Myocyte (in vitro differentiated cells): Measurements from ENCODE around the gene HOXD12. TPM values are rescaled to one million over a fixed set of nuclear protein-coding genes. Genes with fewer than 3 reads are reported as not detected.

ENCODE experiments used
- DNase-seq: peaks from one replicate; pipeline ENCODE4 v3.0.0-alpha.2; 2012; ENCODE audit warnings: low read depth
- total RNA-seq: library from RNA; depleted of rRNA; stranded (reverse); fragments of >200 nt; gene quantifications from 2 replicates; pipeline ENCODE4 v1.2.3, GENCODE V29; 2014

The HOXD12 gene
- total RNA-seq, 1 donor from 2014 or later: not detected

DNA sequence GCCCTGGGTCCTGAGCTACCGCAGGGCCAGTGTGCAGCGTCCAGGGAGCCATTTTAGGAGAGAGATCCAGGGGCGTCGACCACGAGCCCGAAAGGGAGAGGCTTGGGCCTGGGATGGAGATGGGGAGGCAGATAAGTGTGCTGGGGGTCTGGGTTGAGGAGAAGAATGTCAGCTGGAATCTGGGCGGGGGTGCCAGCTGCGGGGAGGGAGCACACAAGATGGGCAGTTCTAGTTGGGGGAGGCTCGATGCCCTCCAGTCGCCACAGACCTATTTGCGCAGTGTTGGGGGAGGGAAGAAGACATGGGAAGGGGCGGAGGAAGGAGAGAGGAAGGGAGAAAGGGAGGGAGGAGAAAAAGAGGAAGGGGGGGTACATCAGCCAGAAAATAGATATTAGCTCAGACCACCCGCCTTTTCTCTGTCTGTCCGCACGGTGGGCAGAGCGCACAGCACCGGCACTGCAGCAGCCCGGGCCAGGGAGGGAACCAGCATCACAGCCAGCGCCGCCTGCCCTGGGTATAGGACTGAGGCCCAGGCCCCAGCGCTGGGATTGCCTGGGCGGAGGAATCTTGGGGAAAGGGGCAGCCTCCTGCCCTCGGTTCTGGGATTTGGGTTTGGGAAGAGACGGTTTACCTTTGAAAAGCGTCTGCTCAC, 5.6 kb downstream of the HOXD12 start:
- no peak for DNase-seq

DNA sequence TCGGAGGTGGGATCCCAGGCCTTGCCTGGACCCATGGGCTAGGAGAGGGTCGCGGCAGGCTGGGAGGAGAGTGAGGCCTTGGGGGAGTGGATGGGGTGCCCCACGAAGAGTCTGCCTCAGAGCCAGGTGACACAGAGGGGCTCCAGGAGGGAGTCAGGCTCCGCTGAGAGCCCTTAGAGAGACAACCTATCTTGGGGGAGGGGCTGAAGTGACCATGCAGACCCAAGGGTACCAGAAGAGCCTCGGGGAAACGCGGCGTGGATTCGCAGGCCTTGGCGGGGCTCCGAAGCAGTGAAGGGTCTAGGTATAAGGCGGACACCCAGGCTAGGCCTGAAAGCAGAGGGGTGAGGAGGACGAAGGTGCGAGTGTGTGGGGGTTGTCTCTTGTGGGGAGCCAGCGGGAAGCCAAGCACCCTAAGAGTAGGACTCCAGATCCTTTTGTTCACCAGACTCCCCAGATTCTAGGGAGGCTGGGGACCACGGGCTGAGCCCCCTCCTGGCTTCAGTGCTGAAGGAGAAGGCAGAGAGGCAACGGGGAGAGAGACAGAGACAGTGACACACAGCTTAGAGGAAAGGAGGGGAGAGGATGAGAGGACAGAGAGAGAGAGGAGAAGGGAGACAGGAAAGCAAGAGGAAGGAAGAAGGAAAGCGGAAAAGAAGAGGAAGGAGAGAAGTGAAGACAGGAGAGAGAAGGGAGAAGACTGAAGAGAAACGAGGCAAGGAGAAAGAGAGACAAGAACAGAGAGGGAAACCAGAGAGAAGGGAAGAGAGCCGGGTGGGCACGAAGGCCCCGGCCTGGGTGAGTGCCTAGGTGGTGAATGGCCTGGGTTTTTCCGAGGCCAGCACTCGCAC, 6.4 kb downstream of the HOXD12 start:
- DNase-seq: no peak

DNA sequence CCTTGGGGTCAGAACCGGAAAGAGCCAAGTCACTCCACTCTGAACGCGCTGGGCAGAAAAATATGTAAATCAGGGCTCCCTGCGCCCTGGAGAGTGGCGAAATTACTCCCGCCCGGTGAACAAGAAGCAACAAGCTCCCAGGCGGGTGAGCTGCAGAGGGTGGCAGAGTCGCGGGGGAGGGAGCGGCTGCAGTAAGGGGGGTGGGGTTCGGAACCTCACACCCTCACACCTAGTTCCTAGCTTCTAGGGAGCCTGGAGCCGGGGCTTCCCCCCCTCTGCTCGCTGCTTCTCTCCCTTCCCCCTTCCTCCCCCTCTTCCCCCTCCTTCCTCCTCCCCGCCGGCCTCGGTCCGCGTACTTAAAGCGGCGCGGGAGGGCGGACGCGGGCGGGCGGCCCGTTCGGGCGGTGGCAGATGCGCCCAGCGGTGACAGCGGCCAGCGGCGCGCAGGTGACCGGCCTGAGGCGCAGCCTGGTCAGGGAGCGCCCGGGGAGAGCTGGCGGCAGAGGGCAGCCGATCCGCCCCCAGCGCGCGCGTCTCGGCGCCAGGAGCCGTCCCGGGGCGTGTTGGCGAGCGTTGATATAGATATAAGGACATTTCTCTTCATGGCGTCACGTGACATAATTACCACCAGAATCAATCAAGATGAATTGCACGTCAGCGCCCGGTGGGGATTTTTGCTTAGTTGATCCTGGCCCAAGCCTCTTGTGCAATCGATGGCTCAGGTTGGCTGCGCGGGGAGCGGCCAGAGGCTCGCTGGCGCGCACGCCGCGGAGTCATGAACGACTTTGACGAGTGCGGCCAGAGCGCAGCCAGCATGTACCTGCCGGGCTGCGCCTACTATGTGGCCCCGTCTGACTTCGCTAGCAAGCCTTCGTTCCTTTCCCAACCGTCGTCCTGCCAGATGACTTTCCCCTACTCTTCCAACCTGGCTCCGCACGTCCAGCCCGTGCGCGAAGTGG, 7.3 kb downstream of the HOXD12 start, which contains the start of gene HOXD11:
Gene HOXD11, plus strand, starts transcription at position 700 of the 959 bp plus-strand sequence. Its CDS starts 76 bp downstream, at position 776.
- no peak for DNase-seq

DNA sequence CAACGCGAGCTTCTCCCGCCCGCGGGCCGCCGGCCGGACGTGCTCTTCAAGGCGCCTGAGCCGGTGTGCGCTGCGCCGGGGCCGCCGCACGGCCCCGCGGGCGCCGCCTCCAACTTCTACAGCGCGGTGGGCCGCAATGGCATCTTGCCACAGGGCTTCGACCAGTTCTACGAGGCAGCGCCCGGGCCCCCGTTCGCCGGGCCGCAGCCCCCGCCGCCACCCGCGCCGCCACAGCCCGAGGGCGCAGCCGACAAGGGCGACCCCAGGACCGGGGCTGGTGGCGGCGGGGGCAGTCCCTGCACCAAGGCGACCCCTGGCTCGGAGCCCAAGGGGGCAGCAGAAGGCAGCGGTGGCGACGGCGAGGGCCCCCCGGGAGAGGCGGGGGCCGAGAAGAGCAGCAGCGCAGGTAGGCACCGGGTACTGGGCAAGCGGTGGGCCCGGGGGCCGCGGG, 8.2 kb downstream of the HOXD12 start:
- no peak for DNase-seq

DNA sequence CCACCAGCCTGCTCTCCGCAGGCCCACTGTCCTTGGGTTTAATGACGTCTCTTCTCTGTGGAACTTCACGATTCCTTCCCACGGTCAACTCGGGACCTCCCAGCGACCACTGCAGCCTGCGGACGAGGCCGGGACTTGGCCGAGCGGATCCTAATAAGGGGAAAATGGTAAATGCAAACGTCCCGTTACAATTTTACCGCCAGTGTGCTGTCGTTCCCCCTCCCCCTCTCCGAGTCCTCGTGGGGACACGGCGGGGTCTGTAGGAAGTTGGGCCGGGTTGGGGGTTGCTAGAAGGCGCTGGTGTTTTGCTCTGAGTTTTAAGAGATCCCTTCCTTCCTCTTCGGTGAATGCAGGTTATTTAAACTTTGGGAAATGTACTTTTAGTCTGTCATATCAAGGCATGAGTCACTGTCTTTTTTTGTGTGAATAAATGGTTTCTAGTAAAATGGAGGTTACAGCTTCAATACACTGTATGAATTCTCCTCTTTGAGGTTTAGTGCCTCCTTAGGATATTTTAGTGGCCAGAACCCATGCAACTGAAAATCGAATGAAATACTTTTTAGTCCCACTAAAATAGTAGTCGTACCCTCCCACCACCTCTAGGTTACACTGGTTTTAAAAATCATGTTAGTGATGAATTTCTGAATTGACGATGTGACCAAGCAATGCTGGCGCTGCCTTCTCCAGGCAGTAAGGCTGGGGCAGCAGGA, 9.8 kb downstream of the HOXD12 start:
- DNase-seq: no peak

DNA sequence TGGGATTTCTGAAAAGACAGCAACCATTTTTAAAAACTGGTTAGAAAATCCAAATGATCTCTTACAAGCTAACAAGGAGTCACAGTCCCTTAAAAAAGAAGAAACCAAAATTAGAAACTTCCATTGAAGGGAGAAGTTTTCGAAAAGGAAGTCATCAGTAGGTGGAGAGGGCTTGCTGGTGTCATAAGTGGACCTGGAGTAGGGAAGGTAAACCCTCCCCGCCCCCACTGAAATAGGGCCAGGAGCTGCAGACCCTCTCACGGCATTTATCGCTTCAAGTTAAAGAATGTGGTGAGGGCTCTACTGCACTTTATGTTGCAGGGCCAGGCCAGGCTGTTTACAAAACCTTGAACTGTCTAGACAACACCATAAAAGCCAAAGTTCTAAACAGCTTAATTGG, 10.4 kb downstream of the HOXD12 start:
- no peak for DNase-seq

DNA sequence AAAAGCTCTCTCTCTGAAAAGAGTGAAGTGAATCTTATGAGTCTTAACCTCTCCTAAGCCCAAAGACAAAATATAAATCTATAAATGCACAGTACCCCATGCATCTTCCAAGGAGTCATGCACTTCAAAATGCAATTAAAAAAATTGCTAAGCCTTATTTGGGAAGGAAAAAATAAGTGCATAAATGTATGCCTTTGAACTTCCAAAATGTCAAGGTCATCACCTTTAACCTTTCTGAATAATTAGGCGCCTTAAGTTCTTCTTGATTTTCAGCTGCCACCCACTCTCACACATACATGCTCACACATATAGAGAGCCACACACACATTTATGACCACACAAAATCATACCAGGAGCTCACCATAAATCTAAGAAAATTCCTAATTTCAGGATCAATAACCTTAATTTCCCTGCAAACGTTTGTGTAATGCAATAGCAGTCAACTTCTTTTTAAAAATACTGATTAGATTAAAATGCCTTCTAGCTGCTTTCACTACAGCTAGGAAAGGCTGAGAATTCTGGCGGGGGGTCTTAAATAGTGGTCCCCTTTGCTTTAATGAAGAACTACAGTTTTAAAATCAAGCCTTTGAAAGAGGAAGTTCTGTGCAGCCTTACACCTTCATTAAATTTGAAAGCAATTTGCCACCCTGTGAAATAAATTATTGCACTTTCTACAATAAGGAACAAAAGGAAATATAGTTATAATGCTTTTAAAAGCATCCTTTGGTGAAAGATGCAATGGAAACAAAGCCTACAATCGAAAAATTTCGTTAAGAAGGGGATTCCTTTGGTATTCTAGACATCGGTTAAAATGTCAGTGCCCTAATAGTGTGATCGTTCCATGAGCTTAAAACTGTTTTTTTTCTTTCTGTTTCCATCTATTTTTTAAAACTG, 11.1 kb downstream of the HOXD12 start:
- no peak for DNase-seq

DNA sequence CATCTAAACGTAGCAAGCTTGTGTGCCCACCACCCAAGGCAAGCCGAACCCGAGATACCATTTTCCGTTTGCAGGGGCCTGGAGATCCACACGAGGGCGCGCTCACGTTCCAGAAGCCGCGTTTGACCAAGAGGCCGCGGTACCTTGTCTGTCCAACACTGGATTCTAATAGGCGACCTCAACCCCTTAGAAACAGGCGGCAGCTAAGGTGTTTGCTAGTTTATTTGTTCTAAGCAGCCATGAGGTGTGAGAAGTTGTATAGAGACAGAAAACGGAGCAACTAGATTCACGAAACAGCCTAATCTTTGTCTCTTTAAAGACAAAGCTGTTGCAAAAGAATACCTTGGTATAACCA, 11.7 kb downstream of the HOXD12 start:
- peak; percentile 67 for DNase-seq

DNA sequence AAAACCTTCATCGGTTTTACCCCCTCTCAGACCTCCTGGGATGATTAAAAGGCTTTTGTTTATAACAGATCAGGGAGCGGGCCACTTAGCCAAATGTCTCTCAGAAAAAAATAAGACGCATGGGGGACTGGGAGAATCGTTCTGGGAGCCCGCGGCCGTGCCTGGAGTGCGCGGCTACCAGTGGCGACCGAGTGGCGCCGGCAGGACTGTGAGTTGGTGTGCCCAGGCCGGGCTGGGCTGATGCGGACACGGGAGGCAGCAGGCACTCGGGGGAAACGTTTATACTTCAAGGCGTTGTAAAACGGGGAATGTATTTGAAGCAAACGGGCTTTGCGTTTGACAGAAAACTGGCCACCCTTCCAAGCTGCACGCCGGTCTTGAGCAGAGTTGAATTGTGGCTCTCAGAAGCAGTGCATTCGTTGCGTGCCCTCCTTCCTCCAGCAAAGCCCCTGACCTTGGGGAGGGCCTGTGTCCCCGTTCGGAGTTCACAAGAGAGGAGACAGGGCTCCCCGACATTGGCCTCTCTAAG, 12.3 kb downstream of the HOXD12 start:
- no peak for DNase-seq

DNA sequence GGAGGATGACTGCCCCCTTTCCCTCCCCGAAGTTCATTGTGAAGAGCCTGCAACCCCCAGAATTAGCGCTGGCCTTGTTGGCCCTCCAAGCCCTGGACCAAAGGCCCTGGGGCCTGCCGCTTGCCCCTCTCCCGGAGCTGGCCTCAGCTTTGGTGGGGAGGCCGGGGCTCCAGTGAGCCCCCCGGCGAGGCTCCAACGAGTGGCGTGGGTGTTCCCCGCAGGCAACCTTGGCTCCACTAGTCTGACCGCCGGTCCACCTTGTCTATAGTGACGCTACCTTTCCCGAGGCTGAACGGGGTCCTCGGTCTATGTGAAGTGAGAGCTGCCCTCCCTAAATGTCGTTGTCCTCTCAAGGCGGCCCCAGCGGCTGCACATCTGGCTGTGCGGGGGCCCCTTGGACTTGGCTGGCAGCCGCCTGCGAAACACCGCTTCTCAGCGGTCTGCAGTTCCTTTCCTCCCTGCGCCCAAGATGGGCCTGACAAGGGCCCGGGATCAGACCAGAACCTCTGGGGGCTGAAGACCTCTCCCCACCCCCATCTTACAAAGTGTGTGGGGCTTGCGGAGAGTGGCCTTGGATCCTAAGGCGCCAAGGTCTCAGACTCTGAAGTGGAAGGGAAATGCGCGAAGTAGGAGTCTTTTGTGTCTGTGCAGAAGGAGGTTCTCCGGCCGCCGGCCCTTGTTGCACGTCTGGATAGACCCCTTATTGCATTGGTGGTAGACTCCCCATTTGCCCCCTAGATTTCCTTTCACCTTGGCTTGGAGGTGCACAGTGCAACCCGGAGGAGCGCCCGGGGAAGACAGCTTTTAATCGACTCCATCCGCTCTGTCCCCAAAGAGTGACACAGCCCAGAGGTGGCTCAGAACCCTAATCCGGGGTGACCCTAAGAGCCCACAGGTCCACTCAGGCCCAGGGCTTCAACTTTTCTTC, 13.0 kb downstream of the HOXD12 start:
- no peak for DNase-seq

DNA sequence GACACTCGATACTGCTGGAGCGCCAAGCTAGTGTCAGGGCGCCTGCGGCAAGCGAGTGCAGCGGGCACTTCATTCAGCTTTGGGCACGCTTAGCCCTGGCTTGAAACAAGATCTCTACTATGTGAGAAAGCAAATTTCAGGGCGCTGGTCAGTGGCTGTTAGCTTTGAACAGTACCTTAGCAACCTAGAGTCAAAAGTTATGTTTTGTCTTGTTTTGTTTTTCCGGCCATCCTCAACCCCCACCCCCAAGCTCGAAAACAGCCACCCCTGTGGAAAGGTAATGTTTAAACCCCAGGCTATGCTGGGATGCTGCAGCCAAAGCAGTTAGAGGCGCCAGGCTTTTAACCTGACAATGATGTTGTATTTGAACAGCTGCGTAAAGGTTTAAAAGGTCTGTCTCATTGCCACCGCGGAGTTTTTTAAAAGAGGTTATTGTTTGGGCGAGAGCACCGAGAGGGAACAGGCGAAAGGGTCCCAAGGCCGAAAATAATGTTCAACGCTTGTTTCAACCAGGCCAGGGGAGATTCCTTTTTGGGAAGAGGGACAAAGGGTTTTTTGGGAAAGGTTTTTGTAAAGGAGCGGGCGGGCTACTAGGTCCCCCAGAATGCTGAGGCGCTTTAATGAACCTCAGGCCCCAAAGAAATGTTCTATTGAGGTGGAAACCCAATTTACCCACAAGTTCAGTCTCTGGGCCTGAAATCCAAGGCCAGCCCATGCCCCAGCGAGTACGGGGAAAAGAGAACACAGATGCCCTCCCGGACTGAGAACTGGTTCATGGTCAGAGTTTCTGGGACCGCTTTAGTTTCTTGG, 14.7 kb downstream of the HOXD12 start:
- DNase-seq: peak; percentile 9

DNA sequence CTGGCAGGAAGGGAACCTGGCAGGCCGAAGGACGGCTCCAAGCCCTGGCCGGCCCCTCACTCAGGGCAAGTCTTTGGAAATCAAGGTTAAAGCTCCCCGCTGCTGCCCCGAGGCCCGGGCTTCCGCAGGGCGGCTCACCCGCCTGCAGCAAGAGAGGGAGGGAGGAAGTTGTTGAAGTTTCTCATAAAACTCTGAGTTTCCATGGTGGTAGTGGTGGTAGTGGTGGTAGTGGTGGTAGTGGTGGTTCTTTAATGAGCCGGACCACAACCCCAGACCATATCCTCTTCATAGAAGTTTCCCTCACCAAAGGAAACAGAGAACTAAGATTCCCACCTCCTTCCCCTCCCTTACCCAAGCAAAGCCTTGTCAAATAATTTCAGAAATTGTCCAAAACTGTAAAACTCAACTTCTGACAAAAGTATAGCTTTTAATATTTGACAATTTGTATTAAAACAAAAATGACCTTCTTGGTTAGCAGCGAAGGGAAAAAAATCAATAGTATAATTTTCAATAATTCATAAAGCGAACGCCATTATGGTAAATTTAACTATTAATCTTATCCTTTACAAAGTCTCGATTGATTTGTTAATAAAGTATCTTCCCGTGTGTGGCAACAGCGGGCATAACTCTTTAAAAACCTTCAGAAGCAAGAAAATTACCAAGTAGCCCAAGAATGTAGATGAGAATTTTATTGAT, 15.5 kb downstream of the HOXD12 start:
- no peak for DNase-seq

DNA sequence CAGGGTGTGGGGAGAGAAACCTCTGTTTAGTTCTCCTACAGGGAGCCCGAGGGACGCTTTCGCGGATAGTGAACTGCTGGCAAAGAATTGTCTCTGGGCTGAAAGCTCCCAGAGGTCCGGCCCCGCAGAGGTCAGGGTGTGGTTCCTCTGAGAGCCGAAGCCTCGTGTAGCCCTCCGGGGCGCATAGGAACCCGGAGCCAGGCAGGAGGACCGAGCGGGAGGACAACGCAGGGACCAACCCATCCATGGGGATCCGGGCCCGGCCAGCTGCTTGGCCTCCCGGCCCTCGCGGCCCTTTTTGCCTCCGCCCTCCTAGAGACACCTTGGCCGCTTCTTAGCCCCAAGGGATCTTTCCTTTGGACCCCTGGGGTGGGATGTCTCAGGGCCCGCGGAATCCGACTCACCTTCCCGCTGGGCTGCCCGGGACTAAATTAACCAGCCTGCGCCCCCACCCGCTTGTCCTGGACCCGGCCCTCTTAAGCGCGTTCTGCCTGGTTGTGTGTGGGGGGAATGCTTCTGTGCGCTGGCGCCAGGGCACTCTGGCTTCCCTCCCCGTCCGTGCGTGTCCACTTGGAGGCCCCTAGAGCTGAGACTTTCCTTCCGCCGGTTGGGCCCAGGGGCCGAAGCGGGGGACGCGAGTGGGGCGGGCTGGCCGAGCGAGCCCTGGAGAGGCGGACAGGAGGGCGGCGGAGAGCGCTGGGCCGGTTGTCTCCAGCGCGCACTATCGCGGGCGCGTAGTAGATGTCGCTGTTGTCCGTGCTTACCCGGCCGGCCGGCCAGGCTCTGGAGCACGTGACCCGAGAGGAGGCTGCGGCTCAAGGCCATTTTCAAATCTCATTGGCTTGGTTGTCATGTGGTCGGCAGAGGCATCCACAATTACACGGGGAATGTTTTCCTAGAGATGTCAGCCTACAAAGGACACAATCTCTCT, 16.6 kb downstream of the HOXD12 start, which contains the start of gene HOXD10:
Gene HOXD10, plus strand, starts transcription at position 896 of the 931 bp plus-strand sequence. CDS start 56 bp downstream, outside the sequence.
- no peak for DNase-seq

DNA sequence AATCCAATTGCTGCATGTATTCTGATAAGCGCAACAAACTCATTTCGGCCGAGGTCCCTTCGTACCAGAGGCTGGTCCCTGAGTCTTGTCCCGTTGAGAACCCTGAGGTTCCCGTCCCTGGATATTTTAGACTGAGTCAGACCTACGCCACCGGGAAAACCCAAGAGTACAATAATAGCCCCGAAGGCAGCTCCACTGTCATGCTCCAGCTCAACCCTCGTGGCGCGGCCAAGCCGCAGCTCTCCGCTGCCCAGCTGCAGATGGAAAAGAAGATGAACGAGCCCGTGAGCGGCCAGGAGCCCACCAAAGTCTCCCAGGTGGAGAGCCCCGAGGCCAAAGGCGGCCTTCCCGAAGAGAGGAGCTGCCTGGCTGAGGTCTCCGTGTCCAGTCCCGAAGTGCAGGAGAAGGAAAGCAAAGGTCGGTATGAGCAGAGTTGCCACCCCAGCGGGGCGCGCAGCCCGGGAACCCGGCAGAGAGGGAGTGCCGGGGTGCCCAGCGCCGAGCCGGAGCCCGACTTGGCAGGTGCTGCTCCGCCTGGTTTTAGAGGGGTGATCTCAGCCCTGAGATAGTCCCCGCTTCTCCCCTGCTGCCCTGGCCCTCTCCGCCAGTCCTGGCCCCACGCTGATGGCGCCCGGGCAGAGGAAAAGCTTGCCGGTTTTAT, 17.7 kb downstream of the HOXD12 start:
- no peak for DNase-seq

DNA sequence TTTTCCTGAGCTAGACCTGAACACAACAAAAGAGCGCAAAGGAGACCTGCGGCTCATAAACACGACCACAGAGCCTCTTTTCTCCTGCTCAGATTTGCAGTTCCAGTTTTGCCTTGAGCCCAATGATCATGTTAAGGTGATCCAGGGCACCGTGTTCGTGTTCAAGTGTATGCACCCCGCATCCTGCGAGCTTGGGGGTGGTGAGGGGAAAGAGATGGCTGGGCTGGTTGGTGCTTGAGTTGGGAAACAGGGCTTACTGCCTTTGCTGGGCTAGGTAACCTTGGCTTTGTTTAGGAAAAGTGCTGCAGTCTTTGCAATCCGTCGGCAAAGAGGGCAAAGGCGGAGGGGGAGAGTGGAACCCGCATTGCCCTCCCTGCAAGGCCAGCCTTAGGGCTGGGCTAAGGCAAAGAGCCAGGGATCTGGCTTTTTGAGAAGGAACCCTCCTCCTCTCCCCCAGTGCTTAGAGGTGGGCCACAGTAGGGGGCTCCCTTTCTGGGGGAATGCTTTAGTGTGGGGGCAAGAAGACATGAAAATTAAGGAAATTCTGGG, 18.3 kb downstream of the HOXD12 start:
- no peak for DNase-seq
